ENCODE results near the gene SPATA20. TPM values are rescaled to one million over a fixed set of nuclear protein-coding genes. Genes with fewer than 3 reads are reported as not detected.

Gene SPATA20
- total and polyA plus RNA-seq, 2 of the 8 experiments (the other 6 are each of a cell fraction or from before 2014, with no cell fraction given) = 16.2 to 17.5 TPM

DNA sequence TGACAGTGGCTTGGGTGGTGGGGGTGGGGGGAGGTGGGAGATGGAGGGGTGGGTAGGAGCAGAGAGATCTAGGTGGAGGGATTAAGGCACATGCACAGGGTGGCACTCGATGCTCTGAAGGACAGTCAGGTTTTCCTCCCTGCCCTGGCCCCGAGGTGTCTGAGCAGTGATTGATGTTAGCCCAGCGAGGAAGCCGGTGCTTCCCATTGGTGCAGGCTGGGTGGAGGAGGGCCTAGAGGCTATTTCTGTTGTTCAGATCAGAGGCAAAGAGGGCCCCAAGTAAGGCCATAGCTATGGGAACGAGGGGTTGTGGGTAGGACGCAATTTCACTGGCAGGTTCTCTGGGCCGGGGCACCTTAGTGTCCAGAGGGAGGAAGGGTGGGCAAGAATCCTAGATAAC is 36.7 kb downstream of the SPATA20 start:
- POLR2A ChIA-PET (ENCODE audit: partially characterized antibody) = interaction anchor here (1.2 to 1.5 kb wide), 2 partner anchors 13 to 20 kb away, joined by 3 to 5 read pairs; no protein-coding TSS in a partner anchor
- no peak for FAIRE-seq
- H3K4ac ChIP-seq (replicated peaks; ENCODE audit: insufficient read length, low read depth, low read length) = no peak overlapping the region
- no peak overlapping the region for H3K56ac ChIP-seq (replicated peaks; ENCODE audit: insufficient read length, low read depth, low read length)
- peak overlapping the region; percentile 23 for H2BK120ac ChIP-seq (replicated peaks; ENCODE audit: low read depth, low read length)
- H3K79me1 ChIP-seq (ENCODE audit: low read depth, low read length) = no peaks in the 10 kb centered on the region
- H4K8ac ChIP-seq (ENCODE audit: extremely low read depth, insufficient read depth, low read length) = no peak overlapping the region; the same call in 1 of the 2 replicates
- H3K18ac ChIP-seq (ENCODE audit: extremely low read depth, low read length) = no peak overlapping the region
- no peaks in the 10 kb centered on the region; a peak in 1 of 7 replicates for H3K27me3 ChIP-seq (replicated peaks in 1 of 4; ENCODE audit: control insufficient read depth in 3 of 4, extremely low read depth in 1 of 4, insufficient read depth in 3 of 4, low read length in 3 of 4)
- TF ChIP-seq, protein P1, sequence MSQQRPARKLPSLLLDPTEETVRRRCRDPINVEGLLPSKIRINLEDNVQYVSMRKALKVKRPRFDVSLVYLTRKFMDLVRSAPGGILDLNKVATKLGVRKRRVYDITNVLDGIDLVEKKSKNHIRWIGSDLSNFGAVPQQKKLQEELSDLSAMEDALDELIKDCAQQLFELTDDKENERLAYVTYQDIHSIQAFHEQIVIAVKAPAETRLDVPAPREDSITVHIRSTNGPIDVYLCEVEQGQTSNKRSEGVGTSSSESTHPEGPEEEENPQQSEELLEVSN (IDR thresholded peaks at IDR 0.05) = 0 out of 2 replicates have a peak, but pooled peaks have one; percentile 24
- no peak for TF ChIP-seq ZNF274 (IDR thresholded peaks at IDR 0.05; ENCODE audit: borderline replicate concordance, extremely low read depth, low read length)
- no peak for TF ChIP-seq RXRA (IDR thresholded peaks at IDR 0.05; ENCODE audit: insufficient read depth, low read depth, low read length)
- no peak for TF ChIP-seq KDM1A (IDR thresholded peaks at IDR 0.05; ENCODE audit: borderline replicate concordance, low read length)
- TF ChIP-seq, protein P2, sequence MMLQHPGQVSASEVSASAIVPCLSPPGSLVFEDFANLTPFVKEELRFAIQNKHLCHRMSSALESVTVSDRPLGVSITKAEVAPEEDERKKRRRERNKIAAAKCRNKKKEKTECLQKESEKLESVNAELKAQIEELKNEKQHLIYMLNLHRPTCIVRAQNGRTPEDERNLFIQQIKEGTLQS (IDR thresholded peaks at IDR 0.05; ENCODE audit: insufficient read depth, low read depth, low read length) = no peak
- TF ChIP-seq, protein P3, sequence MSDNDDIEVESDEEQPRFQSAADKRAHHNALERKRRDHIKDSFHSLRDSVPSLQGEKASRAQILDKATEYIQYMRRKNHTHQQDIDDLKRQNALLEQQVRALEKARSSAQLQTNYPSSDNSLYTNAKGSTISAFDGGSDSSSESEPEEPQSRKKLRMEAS (IDR thresholded peaks at IDR 0.05) = peak; percentile 38; the same call in 1 of the 2 replicates
- no peak overlapping the region for H4K5ac ChIP-seq (ENCODE audit: insufficient read length, low read depth, low read length)
- no peaks in the 10 kb centered on the region for H3K36me3 ChIP-seq (ENCODE audit: control insufficient read depth in 2 of 4, insufficient read depth in 4 of 4, low read length in 3 of 4)
- no peaks in the 10 kb centered on the region for H3K9me3 ChIP-seq (ENCODE audit: insufficient read depth in 2 of 2, low read depth in 1 of 2, low read length in 1 of 2)
- H3K4me3 ChIP-seq (ENCODE audit: extremely low read depth in 1 of 4, insufficient read depth in 2 of 4, low read depth in 3 of 4, low read length in 4 of 4) = no peak overlapping the region
- no peak overlapping the region for H3K9ac ChIP-seq (replicated peaks in 1 of 4; ENCODE audit: extremely low read depth in 1 of 4, low read depth in 3 of 4, low read length in 3 of 4)
- WGBS, 2 experiments (ENCODE audit: extremely low coverage in 1 of 2, insufficient coverage in 1 of 2, insufficient read length in 1 of 2, insufficient replicate concordance in 2 of 2, low coverage in 1 of 2, low lambda C conversion rate in 2 of 2, missing lambda C conversion rate in 1 of 2) = 73% methylated on average over 7 of the region's 7 CpGs; no CpG with 5 or more reads in 1 of the 2 experiments
- H3K4me2 ChIP-seq (ENCODE audit: insufficient read depth in 1 of 2, low read depth in 2 of 2, low read length in 2 of 2) = no peak overlapping the region
- no peak overlapping the region for H2AFZ ChIP-seq (ENCODE audit: low read length)
- peak overlapping the region; percentile 40 for H4K91ac ChIP-seq (replicated peaks; ENCODE audit: insufficient read length, low read length)
- CTCF ChIA-PET (ENCODE audit: partially characterized antibody) = interaction anchor here (0.7 to 10.2 kb wide), 9 partner anchors 13 to 268 kb away, joined by 3 to 95 read pairs (median 9); no protein-coding TSS in a partner anchor
- peaks cover 0 to 22% (median 9%) of the 10 kb centered on the region in 4 experiments; a peak in 6 of 7 replicates for H3K4me1 ChIP-seq (replicated peaks in 1 of 4; ENCODE audit: control insufficient read depth in 3 of 4, insufficient read depth in 4 of 4, low read length in 3 of 4)
- no peak overlapping the region for H2BK15ac ChIP-seq (ENCODE audit: low read length)
- no peak overlapping the region for H3K27ac ChIP-seq (ENCODE audit: low read depth, low read length)
- no peaks in the 10 kb centered on the region for H3K79me2 ChIP-seq (ENCODE audit: control insufficient read depth in 1 of 2, insufficient read depth in 2 of 2, low read length in 2 of 2)
- H2BK12ac ChIP-seq (ENCODE audit: low read depth, low read length) = no peak overlapping the region
- H4K20me1 ChIP-seq (replicated peaks in 1 of 2; ENCODE audit: control insufficient read depth in 1 of 2, insufficient read depth in 2 of 2, low read length in 2 of 2) = no peaks in the 10 kb centered on the region
- H2BK5ac ChIP-seq (ENCODE audit: low read depth, low read length) = no peak overlapping the region
- DNase-seq (ENCODE audit: low read depth in 1 of 2, low spot score in 2 of 2) = no peak
- H3K23me2 ChIP-seq (ENCODE audit: low read depth, low read length) = no peaks in the 10 kb centered on the region
- H2AK5ac ChIP-seq (ENCODE audit: low read depth, low read length) = no peak overlapping the region
- H3K23ac ChIP-seq (ENCODE audit: insufficient read length) = no peak overlapping the region
- no peak overlapping the region for H3K14ac ChIP-seq (ENCODE audit: insufficient read length)
- no peak overlapping the region for H2BK20ac ChIP-seq (ENCODE audit: low read length)
